Esophagus muscularis mucosa (tissue), 4 donors: ENCODE measurements around the gene PIK3C2G. TPM values are rescaled to one million over a fixed set of nuclear protein-coding genes. Genes with fewer than 3 reads are reported as not detected.

Experiments
- DNase-seq: peaks from one replicate; pipeline ENCODE4 v3.0.0-alpha.2; 2017; ENCODE audit errors: extremely low spot score
- H3K27ac ChIP-seq, 4 donors: fragments of 200-600 bp; sonication (generic); replicated peaks in 1 of 4; 1 replicate in 3 of 4; 2 replicates in 1 of 4; pipeline ENCODE4 v1.5.1; 2016 to 2019; ENCODE audit warnings: mild to moderate bottlenecking in 1 of 4
- H3K27me3 ChIP-seq, 4 donors: fragments of 200-600 bp; sonication (generic); one replicate each; pipeline versions ENCODE4 v1.5.1 to v1.6.0; 2016 to 2019
- H3K36me3 ChIP-seq, 4 donors: fragments of 200-600 bp; sonication (generic); one replicate each; pipeline ENCODE4 v1.5.1; 2016 to 2019
- H3K4me1 ChIP-seq, 4 donors: fragments of 200-600 bp; sonication (generic); one replicate each; pipeline ENCODE4 v1.5.1; 2016 to 2019
- H3K4me3 ChIP-seq, 4 donors: fragments of 200-600 bp; sonication (generic); 1 replicate in 2 of 4; 2 replicates in 2 of 4; pipeline ENCODE4 v1.5.1; 2016 to 2019; ENCODE audit warnings: mild to moderate bottlenecking in 4 of 4, moderate library complexity in 1 of 4
- H3K9me3 ChIP-seq, 4 donors: fragments of 200-600 bp; sonication (generic); 1 replicate in 3 of 4; 2 replicates in 1 of 4; pipeline ENCODE4 v1.5.1; 2016 to 2019
- EP300 ChIP-seq: sonication (generic); formaldehyde crosslinking; IDR thresholded peaks from one replicate; pipeline ENCODE4 v1.6.1; 2017; ENCODE audit warnings: antibody characterized with exemption
- POLR2A ChIP-seq: fragments of 450-650 bp; IDR thresholded peaks from one replicate; pipeline ENCODE4 v1.6.1; 2017; ENCODE audit warnings: antibody characterized with exemption, moderate library complexity, mild to moderate bottlenecking, low read depth
- POLR2AphosphoS5 ChIP-seq, 2 donors: sonication (generic); formaldehyde crosslinking; IDR thresholded peaks; one replicate each; pipeline ENCODE4 v1.6.1; 2017; ENCODE audit warnings: antibody characterized with exemption in 2 of 2
- WGBS: methylation state at CpG from one replicate; pipeline ENCODE4 v1.1.5; 2018; 5-methylcytosine and 5-hydroxymethylcytosine counted together
- intact Hi-C: fragments of 100-400 bp; cut with DNase I; formaldehyde crosslinking; loops from one replicate; pipeline ENCODE4 v1.15.1; 2023
- total RNA-seq, 4 donors: library from RNA; depleted of rRNA; stranded (reverse); fragments of >200 nt; gene quantifications; one replicate each; pipeline versions ENCODE4 v1.1.0 to v1.2.1, GENCODE V29; 2016
- TF ChIP-seq, protein P1 (sequence below), 3 experiments: fragments of 200-600 bp in 2 of 3; fragments of 450-650 bp in 1 of 3; sonication (generic) in 2 of 3; IDR thresholded peaks; one replicate each; pipeline ENCODE4 v1.5.1; 2017 to 2019; ENCODE audit warnings: antibody characterized with exemption in 3 of 3, mild to moderate bottlenecking in 2 of 3, moderate library complexity in 1 of 3

PIK3C2G gene
- total RNA-seq, 4 donors from 2014 or later = 0.06 to 1.2 (median 0.61) TPM

DNA sequence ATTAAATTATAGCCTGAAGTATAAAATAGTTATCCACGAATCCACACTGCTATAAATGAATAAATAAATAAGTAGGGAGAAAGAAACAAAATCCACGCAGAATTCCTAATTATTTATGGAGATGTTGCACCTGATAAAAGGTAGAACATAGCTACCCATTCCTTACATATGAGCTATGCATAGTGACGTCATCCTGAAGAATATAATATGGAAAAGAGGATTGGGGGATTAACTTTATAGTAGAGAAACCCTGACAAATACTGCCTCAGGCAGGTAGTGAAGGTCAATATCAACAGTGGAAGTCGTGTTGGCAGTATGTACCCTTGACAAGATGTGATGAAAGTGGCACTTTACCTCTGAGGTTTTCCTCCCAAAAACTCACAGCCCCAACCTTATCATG, 394.0 kb downstream of the PIK3C2G start:
- H3K27ac ChIP-seq = no peak overlapping the region
- H3K27me3 ChIP-seq = no peaks in the 10 kb centered on the region
- DNase-seq = no peak
- TF ChIP-seq, protein P1, sequence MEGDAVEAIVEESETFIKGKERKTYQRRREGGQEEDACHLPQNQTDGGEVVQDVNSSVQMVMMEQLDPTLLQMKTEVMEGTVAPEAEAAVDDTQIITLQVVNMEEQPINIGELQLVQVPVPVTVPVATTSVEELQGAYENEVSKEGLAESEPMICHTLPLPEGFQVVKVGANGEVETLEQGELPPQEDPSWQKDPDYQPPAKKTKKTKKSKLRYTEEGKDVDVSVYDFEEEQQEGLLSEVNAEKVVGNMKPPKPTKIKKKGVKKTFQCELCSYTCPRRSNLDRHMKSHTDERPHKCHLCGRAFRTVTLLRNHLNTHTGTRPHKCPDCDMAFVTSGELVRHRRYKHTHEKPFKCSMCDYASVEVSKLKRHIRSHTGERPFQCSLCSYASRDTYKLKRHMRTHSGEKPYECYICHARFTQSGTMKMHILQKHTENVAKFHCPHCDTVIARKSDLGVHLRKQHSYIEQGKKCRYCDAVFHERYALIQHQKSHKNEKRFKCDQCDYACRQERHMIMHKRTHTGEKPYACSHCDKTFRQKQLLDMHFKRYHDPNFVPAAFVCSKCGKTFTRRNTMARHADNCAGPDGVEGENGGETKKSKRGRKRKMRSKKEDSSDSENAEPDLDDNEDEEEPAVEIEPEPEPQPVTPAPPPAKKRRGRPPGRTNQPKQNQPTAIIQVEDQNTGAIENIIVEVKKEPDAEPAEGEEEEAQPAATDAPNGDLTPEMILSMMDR (IDR thresholded peaks at IDR 0.05) = no peak
- TF ChIP-seq EP300 (no peak), POLR2AphosphoS5 (IDR thresholded peaks at IDR 0.05) (no peak), POLR2A (no peak)
- H3K36me3 ChIP-seq = no peaks in the 10 kb centered on the region
- 91% methylated on average over 4 of the region's 4 CpGs for WGBS
- intact Hi-C loops = no loop called here
- no peak overlapping the region for H3K4me3 ChIP-seq
- H3K4me1 ChIP-seq = no peaks in the 10 kb centered on the region
- no peaks in the 10 kb centered on the region for H3K9me3 ChIP-seq

DNA sequence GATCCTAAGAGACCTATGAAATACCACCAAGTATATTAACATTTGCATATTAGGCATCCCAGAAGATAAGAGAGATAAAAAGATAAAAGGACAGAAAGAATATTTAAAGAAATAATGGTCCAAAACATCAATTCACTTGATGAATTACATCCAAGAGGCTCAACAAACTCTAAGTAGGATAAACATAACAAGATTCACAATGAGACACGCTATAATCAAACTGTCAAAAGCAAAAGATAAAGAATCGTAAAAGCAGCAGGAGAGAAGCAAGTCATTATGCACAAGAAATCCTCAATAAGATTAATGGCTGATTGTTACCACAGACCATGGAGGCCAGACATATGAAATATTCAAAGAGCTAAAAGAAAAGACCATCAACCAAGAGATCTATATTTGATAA, 396.9 kb downstream of the PIK3C2G start:
- Histone ChIP-seq H3K4me1 (no peaks in the 10 kb centered on the region), H3K4me3 (no peak overlapping the region), H3K36me3 (no peaks in the 10 kb centered on the region), H3K27ac (no peak overlapping the region), H3K9me3 (peaks cover 0 to 7% (median 0%) of the 10 kb centered on the region in 4 donors), H3K27me3 (no peaks in the 10 kb centered on the region)
- no peak for DNase-seq
- TF ChIP-seq POLR2AphosphoS5 (IDR thresholded peaks at IDR 0.05) = no peak
- 60% methylated on average over 2 of the region's 2 CpGs for WGBS
- intact Hi-C loops = no loop called here

DNA sequence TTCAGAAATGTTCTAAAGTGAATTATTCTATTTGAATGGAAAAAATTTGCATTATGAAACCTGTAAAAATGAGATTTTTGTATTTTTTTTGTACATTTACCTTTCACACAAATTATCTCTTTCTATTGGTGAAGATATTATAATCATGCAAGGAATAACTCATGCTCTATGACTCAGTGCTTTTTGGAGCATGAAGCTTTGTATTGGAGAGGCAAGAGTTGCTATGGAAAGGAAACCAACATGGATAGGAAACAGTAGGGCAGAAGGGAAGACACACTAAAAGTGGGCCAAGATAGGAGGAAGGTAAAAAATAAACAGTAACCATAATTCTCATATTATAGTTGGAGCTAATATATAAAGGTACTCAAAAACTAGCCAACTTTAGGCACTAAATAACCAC, 397.5 kb downstream of the PIK3C2G start:
- TF ChIP-seq EP300 = no peak
- TF ChIP-seq POLR2A = no peak
- TF ChIP-seq, protein P1 (IDR thresholded peaks at IDR 0.05) = no peak
- no peak for TF ChIP-seq POLR2AphosphoS5 (IDR thresholded peaks at IDR 0.05)
- no peak overlapping the region for H3K4me3 ChIP-seq
- no peaks in the 10 kb centered on the region for H3K4me1 ChIP-seq
- DNase-seq = no peak
- H3K27ac ChIP-seq = no peak overlapping the region
- H3K9me3 ChIP-seq = peaks cover 0 to 7% (median 0%) of the 10 kb centered on the region in 4 donors
- no peaks in the 10 kb centered on the region for H3K36me3 ChIP-seq
- no peaks in the 10 kb centered on the region for H3K27me3 ChIP-seq
- intact Hi-C loops = no loop called here

DNA sequence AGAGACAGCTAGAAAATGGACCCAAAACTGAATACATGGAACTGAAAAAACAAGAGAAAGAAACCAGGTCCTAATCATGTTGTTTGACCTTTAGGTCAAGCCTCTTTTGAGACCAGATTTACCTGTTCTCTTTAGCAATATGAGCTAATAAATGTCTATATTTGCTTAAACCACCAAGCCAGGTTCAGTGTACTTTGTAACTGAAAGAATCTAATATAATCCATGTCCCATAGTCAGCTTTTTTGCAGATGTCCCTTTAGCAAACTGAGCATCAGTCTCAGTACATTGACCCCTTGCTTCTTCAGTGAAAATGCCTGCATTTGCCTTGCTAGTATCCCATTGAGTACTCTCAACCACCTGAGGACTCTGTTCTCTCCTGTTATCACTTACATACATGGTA, 414.8 kb downstream of the PIK3C2G start:
- intact Hi-C loops = no loop called here
- H3K9me3 ChIP-seq = no peaks in the 10 kb centered on the region
- peaks cover 0 to 7% (median 0%) of the 10 kb centered on the region in 4 donors for H3K4me1 ChIP-seq
- TF ChIP-seq, protein P1 (IDR thresholded peaks at IDR 0.05) = no peak
- TF ChIP-seq POLR2AphosphoS5 (IDR thresholded peaks at IDR 0.05) (no peak), POLR2A (no peak), EP300 (no peak)
- no peak for DNase-seq
- H3K27me3 ChIP-seq = no peaks in the 10 kb centered on the region
- H3K4me3 ChIP-seq = no peak overlapping the region
- no peaks in the 10 kb centered on the region for H3K36me3 ChIP-seq
- no peak overlapping the region for H3K27ac ChIP-seq

DNA sequence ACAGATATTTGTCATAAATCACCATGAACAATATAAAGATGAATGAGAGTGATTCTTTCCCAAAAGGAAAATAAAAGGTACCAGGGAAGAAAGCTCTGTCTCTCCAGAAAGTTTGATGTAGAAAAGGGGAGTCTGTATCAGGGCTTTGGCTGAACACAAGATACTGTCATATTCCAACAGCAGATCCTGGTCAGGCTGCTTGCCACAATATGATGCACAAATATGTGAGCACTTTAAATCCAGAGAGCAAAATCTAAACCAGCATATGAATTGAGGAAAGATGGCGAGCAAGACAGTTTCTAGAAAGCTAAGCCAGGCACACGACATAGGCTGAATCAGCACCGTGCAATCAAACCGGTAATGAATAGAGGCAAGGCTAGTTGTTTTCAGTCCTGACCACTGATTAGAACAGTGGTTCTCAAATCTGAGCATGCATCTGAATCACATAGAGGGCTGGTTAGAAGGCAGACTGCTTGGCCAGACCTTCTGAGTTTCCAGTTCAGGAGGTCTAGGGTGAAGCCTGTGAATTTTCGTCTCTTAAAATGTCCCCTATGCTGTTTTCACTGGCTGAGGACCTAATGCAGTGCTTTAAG, 415.8 kb downstream of the PIK3C2G start:
- Histone ChIP-seq H3K27me3 (no peaks in the 10 kb centered on the region), H3K4me3 (no peak overlapping the region), H3K27ac (no peak overlapping the region), H3K9me3 (no peaks in the 10 kb centered on the region), H3K4me1 (peaks cover 0 to 7% (median 0%) of the 10 kb centered on the region in 4 donors), H3K36me3 (no peaks in the 10 kb centered on the region)
- TF ChIP-seq EP300 (no peak), POLR2A (no peak), POLR2AphosphoS5 (IDR thresholded peaks at IDR 0.05) (no peak)
- TF ChIP-seq, protein P1 (IDR thresholded peaks at IDR 0.05) = no peak
- WGBS = 49% methylated on average over 5 of the region's 5 CpGs
- no peak for DNase-seq
- intact Hi-C loops = no loop called here
